Fibroblast of lung (primary cell): Measurements from ENCODE around the gene TOR4A. TPM values are rescaled to one million over a fixed set of nuclear protein-coding genes. Genes with fewer than 3 reads are reported as not detected.
"Not testable (repeated sequence)": the region's sequence is repeated elsewhere in the genome, so short reads cannot be mapped to it uniquely, and the experiment has no call there.

Source experiments
- DNase-seq, 2 donors: peaks; one replicate each; pipeline versions ENCODE4 v3.0.0 to v3.0.0-alpha.2; 2010; ENCODE audit warnings: low read depth in 2 of 2
- H2AFZ ChIP-seq: 2 replicates; pipeline ENCODE4 v1.5.1; 2012; ENCODE audit warnings: low read length, control low read depth, inconsistent platforms
- H3K27ac ChIP-seq: 2 replicates; pipeline ENCODE4 v1.5.1; 2011; ENCODE audit warnings: low read length, control low read depth; ENCODE audit not compliant: insufficient read depth
- H3K27me3 ChIP-seq: 2 replicates; pipeline ENCODE4 v1.5.1; 2011; ENCODE audit warnings: mild to moderate bottlenecking, low read length; ENCODE audit not compliant: control insufficient read depth, insufficient read depth
- H3K36me3 ChIP-seq: 2 replicates; pipeline ENCODE4 v1.5.1; 2011; ENCODE audit warnings: low read length; ENCODE audit not compliant: control insufficient read depth, insufficient read depth
- H3K4me1 ChIP-seq: 2 replicates; pipeline ENCODE4 v1.5.1; 2011; ENCODE audit warnings: low read length; ENCODE audit not compliant: control insufficient read depth, insufficient read depth; ENCODE audit errors: extremely low read depth
- H3K4me2 ChIP-seq: 2 replicates; pipeline ENCODE4 v1.5.1; 2011; ENCODE audit warnings: low read length, control low read depth; ENCODE audit not compliant: insufficient read depth; ENCODE audit errors: extremely low read depth
- H3K4me3 ChIP-seq, 4 experiments: fragments of 200-600 bp in 1 of 4; sonication (generic) in 1 of 4; replicated peaks in 1 of 4; 2 replicates each; pipeline ENCODE4 v1.5.1; 2011 to 2016; ENCODE audit warnings: low read length in 4 of 4, low read depth in 3 of 4, mild to moderate bottlenecking in 3 of 4, control low read depth in 2 of 4, inconsistent platforms in 1 of 4, mixed read lengths in 1 of 4; ENCODE audit not compliant: insufficient read depth in 1 of 4; ENCODE audit errors: control extremely low read depth in 1 of 4
- H3K79me2 ChIP-seq: 2 replicates; pipeline ENCODE4 v1.5.1; 2012; ENCODE audit warnings: mild to moderate bottlenecking, low read length, inconsistent platforms; ENCODE audit not compliant: control insufficient read depth, insufficient read depth
- H3K9ac ChIP-seq: 2 replicates; pipeline ENCODE4 v1.5.1; 2011; ENCODE audit warnings: mild to moderate bottlenecking, low read length, control low read depth; ENCODE audit not compliant: insufficient read depth
- H3K9me3 ChIP-seq: 2 replicates; pipeline ENCODE4 v1.5.1; 2012; ENCODE audit warnings: low read depth, low read length; ENCODE audit not compliant: control insufficient read depth, insufficient read depth
- H4K20me1 ChIP-seq: 2 replicates; pipeline ENCODE4 v1.5.1; 2011; ENCODE audit warnings: low read length; ENCODE audit not compliant: control insufficient read depth, insufficient read depth; ENCODE audit errors: extremely low read depth
- CTCF ChIP-seq, 2 donors: IDR thresholded peaks in 1 of 2; conservative IDR thresholded peaks in 1 of 2; 1 replicate in 1 of 2; 2 replicates in 1 of 2; pipeline ENCODE4 v1.5.1; 2011 to 2012; ENCODE audit warnings: low read length in 2 of 2, control low read depth in 1 of 2, inconsistent platforms in 1 of 2, low read depth in 1 of 2, mild to moderate bottlenecking in 1 of 2
- EZH2 ChIP-seq: IDR thresholded peaks from 2 replicates; pipeline ENCODE4 v1.5.1; 2012; ENCODE audit warnings: low read length, control low read depth, mild to moderate bottlenecking; ENCODE audit errors: missing control alignments
- polyA plus RNA-seq, 2 donors: library from polyadenylated mRNA; depleted of rRNA in 1 of 2; stranded (reverse) in 1 of 2; unstranded in 1 of 2; fragments of >200 nt; gene quantifications; 2 replicates each; pipeline ENCODE4 v1.2.1, GENCODE V29; 2011 to 2012; ENCODE audit warnings: missing spikeins in 1 of 2
- total RNA-seq: library from RNA; depleted of rRNA; stranded (reverse); fragments of >200 nt; gene quantifications from 2 replicates; pipeline ENCODE4 v1.2.1, GENCODE V29; 2014

The TOR4A gene
- total and polyA plus RNA-seq, 2 donors (not counting 1 experiment from before 2014, with no cell fraction given), result 3.3 to 22.1 TPM

- Histone ChIP-seq H3K9ac (no peak overlapping the region), H4K20me1 (no peaks in the 10 kb centered on the region), H3K4me2 (no peak overlapping the region), H3K4me1 (no peaks in the 10 kb centered on the region), H3K4me3 (no peak overlapping the region), H3K27ac (no peak overlapping the region), H3K9me3 (no peaks in the 10 kb centered on the region), H3K36me3 (no peaks in the 10 kb centered on the region), H3K27me3 (no peaks in the 10 kb centered on the region), H2AFZ (no peak overlapping the region), H3K79me2 (no peaks in the 10 kb centered on the region)
- no peak for DNase-seq
- TF ChIP-seq EZH2 (no peak), CTCF (conservative IDR thresholded peaks at IDR 0.05 in 1 of 2, IDR thresholded peaks at IDR 0.05 in 1 of 2; ENCODE audit: low read depth in 1 of 2, low read length in 2 of 2) (no peak)
These were observed 48.3 kb downstream of the TOR4A start for GRCh38 chr9:137325799-137326198.

- no peaks in the 10 kb centered on the region for H3K27me3 ChIP-seq
- H3K4me1 ChIP-seq, result no peaks in the 10 kb centered on the region
- H3K27ac ChIP-seq, result no peak overlapping the region
- H2AFZ ChIP-seq, result no peak overlapping the region
- no peaks in the 10 kb centered on the region for H3K36me3 ChIP-seq
- no peak for TF ChIP-seq CTCF (conservative IDR thresholded peaks at IDR 0.05 in 1 of 2, IDR thresholded peaks at IDR 0.05 in 1 of 2; ENCODE audit: low read depth in 1 of 2, low read length in 2 of 2)
- no peak for TF ChIP-seq EZH2
- H3K79me2 ChIP-seq, result no peaks in the 10 kb centered on the region
- no peak overlapping the region for H3K9ac ChIP-seq
- no peak for DNase-seq
- H3K4me3 ChIP-seq, result no peak overlapping the region
- no peaks in the 10 kb centered on the region for H4K20me1 ChIP-seq
- H3K4me2 ChIP-seq, result no peak overlapping the region
- H3K9me3 ChIP-seq, result no peaks in the 10 kb centered on the region
These were observed 49.0 kb downstream of the TOR4A start for GRCh38 chr9:137326445-137327065.

GRCh38 chr9:137327641-137328550 lies 50.4 kb downstream of the TOR4A start:
- not testable (repeated sequence) for H3K79me2 ChIP-seq, H3K27ac ChIP-seq, H3K36me3 ChIP-seq, H3K4me1 ChIP-seq, H3K4me3 ChIP-seq, H2AFZ ChIP-seq, H3K9me3 ChIP-seq, DNase-seq, H4K20me1 ChIP-seq, H3K9ac ChIP-seq, H3K27me3 ChIP-seq, H3K4me2 ChIP-seq

- not testable (repeated sequence) for H2AFZ ChIP-seq, H3K27me3 ChIP-seq, H3K4me3 ChIP-seq, H3K79me2 ChIP-seq, H3K4me1 ChIP-seq, H4K20me1 ChIP-seq, H3K9ac ChIP-seq, H3K9me3 ChIP-seq, DNase-seq, H3K36me3 ChIP-seq, H3K4me2 ChIP-seq, H3K27ac ChIP-seq
These were observed 52.1 kb downstream of the TOR4A start for GRCh38 chr9:137329590-137329989.
